Sciatic nerve (tissue), 2 donors: Measurements from ENCODE around the gene PPP1R8. TPM values are rescaled to one million over a fixed set of nuclear protein-coding genes. Genes with fewer than 3 reads are reported as not detected.
"Not testable (repeated sequence)": the region's sequence is repeated elsewhere in the genome, so short reads cannot be mapped to it uniquely, and the experiment has no call there.

Experiments
- ATAC-seq: fragments of 200-7000 bp; cut with Tn5 transposase; one replicate; pipeline ENCODE4 v1.9.1; 2020; ENCODE audit warnings: mild to moderate bottlenecking, moderate library complexity
- DNase-seq: peaks from one replicate; pipeline ENCODE4 v3.0.0-alpha.2; 2020; ENCODE audit warnings: low spot score
- intact Hi-C: fragments of 100-400 bp; cut with DNase I; formaldehyde crosslinking; loops from one replicate; pipeline ENCODE4 v1.14.2; 2022
- total RNA-seq: library from RNA; stranded (reverse); fragmentation: NEBNext Ultra II Directional; extraction: Animal tissue kit (Norgen Biotek cat#: 25700); gene quantifications from one replicate; pipeline ENCODE4 v1.2.1, GENCODE V29; 2021
- donor health status: DM: no; HTN: no; CAD: no.
- donor health status: DM: no; HTN: no; CAD: no.

The PPP1R8 gene
- 32.5 TPM for total RNA-seq

DNA sequence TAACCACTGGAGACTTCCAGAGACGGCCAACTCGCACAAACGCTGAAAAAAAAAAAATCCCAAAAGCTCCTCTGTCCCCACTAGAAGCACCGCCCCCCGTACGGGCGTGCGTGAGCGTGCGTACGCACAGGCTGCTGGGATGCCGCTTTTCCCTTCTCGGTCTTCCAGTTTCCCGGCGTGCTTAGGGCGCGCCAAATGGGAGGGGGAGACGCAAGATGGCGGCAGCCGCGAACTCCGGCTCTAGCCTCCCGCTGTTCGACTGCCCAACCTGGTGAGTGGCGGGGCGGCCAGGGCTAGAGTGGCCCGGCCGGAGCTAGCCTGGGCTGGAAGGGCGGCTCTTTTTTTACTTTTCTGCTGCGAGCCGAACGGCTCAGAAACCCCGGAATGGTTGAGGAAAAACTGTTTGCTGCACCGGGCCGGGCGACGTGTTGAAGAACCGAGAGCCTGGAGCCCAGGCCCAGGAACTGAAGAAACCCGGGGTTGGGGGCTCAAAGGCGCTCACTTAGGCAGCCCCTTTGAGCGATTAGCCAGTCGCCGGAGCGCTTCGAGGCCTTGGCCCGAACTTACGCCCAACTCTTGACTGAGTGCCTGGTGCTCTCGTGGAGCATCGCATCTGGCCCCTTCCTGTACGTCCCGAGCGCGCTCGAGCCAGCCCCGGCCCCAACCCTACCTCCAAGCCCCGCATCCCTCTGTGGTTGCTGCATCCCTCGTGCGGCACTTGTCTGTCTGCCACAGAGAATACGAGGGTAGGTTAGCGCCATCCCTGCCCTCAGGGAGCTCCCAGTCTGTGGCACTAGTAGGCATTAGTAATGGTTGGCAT is at the start of gene PPP1R8:
TSS of gene PPP1R8 (plus strand) at position 162 of the 820 bp plus-strand sequence. CDS start at position 216, 54 bp downstream.
- intact Hi-C loops, result no loop called here
- ATAC-seq, result peak; percentile 100
- peak; percentile 94 for DNase-seq

- ATAC-seq (no peak), DNase-seq (no peak)
- intact Hi-C loops, result no loop called here
Measured at GRCh38 chr1:27782950-27783349, 47.6 kb upstream of the PPP1R8 start.

DNA sequence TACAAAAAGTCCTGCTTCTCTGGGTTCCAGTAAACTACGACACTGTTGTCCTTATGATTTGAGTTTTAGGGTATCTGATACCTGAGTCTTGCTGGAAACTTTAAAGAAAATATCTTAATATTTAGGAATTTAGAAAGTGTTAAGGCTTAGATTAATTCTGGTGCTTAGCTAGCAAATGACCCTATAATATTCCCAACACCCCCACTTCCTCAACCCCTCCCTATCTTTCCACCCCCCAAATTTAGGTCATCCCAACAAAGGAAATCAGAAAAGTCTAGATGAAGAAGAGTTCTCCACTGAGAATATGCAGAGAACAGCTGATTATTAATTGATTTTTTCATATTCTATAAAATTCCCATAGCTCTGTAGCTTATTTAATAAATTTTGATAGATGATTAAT is 45.9 kb upstream of the PPP1R8 start:
- ATAC-seq, result no peak
- intact Hi-C loops, result no loop called here
- DNase-seq, result no peak

- intact Hi-C loops, result no loop called here
- DNase-seq, result no peak
- no peak for ATAC-seq
Measured at GRCh38 chr1:27785781-27786455, 44.7 kb upstream of the PPP1R8 start.

DNA sequence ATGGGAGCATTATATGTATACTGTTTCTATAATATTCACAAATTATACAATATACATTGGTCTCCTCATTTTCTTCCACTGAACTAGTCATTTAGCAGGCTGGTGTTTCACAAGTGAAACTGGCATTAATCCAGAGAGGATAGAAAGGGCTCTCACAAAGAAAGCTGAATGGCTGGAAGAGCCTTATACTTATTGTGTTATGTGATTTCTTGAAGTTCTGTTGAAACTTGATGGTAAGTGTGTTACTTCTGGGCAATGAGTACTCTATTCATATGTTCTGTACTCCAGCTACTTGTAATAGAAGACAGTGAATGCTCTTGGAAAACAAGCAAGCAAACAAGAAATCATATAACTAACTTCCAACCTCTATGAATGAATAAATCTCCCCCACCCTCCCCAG is 42.7 kb upstream of the PPP1R8 start:
- DNase-seq (no peak), ATAC-seq (no peak)
- intact Hi-C loops, result no loop called here

DNA sequence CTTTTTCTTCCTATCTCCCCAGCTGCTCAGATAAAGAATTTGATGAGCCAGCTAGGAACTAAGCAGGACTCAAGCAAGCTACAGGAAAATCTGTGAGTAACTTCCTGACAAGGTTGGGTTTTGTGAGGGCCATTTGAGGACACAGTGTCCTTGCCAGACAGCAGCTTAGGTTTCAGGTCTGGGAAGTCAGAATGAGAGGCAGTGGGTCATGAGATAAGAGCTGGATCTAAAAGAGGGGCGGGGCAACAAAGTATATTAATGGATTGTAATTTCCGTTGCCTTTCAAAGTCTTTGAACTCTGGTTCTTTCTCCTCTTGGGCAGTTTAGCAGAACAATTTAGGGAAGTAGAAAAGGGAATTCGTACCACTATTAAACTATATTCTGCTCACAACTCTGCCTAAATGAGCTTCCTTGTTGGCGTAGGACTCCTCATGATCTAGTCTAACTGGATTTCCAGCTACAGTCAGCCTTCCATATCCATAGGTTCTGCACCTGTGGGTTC is 41.0 kb upstream of the PPP1R8 start:
- intact Hi-C loops, result no loop called here
- ATAC-seq (peak; percentile 42), DNase-seq (no peak)

DNA sequence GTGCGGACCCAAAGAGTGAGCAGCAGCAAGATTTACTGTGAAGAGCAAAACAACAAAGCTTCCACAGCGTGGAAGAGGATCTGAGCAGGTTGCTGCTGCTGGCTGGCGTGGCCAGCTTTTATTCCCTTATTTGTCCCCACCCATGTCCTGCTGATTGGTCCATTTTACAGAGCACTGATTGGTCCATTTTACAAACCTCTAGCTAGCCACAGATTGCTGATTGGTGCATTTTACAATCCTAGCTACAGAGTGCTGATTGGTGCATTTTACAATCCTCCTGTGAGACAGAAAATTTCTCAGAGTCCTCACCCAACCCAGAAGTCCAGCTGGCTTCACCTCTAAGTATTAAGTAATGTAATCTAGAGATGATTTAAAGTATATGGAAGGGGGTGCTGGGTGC is 40.3 kb upstream of the PPP1R8 start:
- intact Hi-C loops, ATAC-seq, DNase-seq: not testable (repeated sequence)

- no peak for ATAC-seq
- intact Hi-C loops, result no loop called here
- no peak for DNase-seq
Measured at GRCh38 chr1:27795601-27796000, 35.0 kb upstream of the PPP1R8 start.

DNA sequence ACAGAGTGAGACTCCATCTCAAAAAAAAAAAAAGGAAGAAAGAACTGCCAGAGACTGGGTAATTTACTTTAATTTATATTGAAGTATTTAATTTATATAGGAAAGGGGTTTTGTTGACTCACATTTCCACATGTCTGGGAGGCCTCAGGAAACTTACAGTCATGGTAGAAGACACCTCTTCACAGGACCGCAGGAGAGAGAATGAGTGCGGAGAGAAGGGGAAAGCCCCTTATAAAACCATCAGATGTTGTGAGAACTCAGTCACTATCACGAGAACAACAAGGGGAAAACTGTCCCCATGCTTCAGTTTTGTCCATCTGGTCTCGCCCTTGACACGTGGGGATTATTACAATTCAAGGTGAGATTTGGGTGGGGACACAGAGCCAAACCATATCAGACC is 25.8 kb upstream of the PPP1R8 start:
- intact Hi-C loops, result no loop called here
- no peak for ATAC-seq
- no peak for DNase-seq

GRCh38 chr1:27806758-27807157 is 23.8 kb upstream of the PPP1R8 start:
- intact Hi-C loops, result no loop called here
- DNase-seq (no peak), ATAC-seq (no peak)

DNA sequence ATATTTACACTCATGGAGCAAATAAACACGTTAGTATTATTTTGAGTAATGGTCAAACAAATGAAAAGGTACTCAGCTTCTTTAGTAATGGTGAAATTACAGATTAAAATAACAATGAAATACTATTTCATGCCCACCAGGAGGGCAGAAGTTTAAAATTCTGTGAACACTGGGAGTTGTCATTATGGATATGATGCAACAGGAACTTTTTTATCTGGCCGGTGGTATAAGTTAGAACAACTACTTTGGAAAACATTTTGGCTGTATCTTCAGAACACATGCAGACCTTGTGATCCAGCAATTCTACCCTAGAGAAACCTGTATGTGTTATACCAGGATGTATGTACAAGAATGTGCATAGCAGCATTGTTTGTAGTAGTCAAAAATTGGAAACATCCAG is 23.2 kb upstream of the PPP1R8 start:
- intact Hi-C loops, result no loop called here
- ATAC-seq, result no peak
- DNase-seq, result no peak

GRCh38 chr1:27808131-27808530 is 22.5 kb upstream of the PPP1R8 start:
- ATAC-seq, DNase-seq, intact Hi-C loops: not testable (repeated sequence)

- intact Hi-C loops, result no loop called here
- ATAC-seq, result no peak
- DNase-seq, result no peak
Measured at GRCh38 chr1:27809883-27810282, 20.7 kb upstream of the PPP1R8 start.

GRCh38 chr1:27811741-27812500 is 18.7 kb upstream of the PPP1R8 start:
- intact Hi-C loops, result no loop called here

GRCh38 chr1:27816921-27817630 is 13.5 kb upstream of the PPP1R8 start:
- peak; percentile 80 for ATAC-seq

More at GRCh38 chr1:27811741-27812500, 18.7 kb upstream of the PPP1R8 start:
- DNase-seq (no peak), ATAC-seq (no peak)

DNA sequence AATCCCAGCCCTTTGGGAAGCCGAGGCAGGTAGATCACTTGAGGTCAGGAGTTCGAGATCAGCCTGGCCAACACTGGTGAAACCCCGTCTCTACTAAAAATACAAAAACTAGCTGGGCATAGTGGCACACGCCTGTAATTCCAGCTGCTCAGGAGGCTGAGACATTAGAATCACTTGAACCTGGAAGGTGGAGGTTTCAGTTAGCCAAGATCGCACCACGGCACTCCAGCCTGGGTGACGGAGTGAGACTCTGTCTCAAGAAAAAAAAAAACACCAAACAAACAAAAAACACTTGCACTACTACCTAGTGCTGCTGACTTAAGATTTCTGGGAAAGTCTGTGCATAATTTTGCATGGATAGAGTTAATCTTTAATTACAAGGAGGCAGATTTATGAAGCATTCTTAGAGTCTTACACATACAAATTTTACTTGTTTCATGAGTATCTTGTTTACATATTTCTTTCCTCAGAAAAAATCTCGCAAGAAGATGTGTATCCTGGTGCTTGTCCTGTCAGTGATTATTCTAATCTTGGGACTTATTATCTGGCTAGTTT is 8.7 kb upstream of the PPP1R8 start:
- no peak for ATAC-seq
- intact Hi-C loops, result no loop called here
- no peak for DNase-seq

More at GRCh38 chr1:27816921-27817630, 13.5 kb upstream of the PPP1R8 start:
- no peak for DNase-seq
- intact Hi-C loops, result no loop called here

DNA sequence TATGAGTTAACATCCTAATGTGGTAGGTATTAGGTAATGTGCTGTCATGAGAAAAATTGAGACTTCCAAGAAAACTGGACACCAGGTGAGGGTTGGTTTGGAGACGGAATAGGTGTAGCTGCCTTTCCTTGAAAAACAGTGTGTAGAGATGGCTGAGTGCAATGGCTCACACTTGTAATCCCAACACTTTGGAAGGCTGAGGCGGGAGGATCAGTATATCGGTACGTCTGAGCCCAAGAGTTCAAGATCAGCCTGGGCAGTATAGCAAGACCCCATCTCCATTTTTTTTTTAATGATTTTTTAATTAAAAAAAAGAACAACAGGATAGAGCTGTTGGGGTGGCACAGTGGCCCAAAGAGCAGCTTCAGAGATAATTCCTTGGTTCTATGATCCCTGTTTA is 6.8 kb upstream of the PPP1R8 start:
- DNase-seq (no peak), ATAC-seq (no peak)
- intact Hi-C loops, result no loop called here

DNA sequence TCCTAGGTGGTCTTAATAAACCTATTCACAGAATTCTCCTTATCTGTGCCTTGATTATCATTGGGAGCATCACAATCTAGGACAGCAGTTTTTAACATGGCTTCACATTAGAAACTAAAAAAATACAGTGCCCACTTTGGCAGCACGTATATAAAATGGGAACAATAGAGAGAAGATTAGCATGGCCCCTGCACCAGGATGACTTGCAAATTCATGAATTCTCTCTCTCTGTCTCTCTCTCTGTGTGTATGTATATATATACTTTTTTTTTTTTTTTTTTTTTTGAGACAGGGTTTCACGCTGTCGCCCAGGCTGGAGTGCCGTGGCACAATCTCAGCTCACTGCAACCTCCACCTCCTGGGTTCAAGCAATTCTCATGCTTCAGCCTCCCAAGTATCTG is 6.2 kb upstream of the PPP1R8 start:
- intact Hi-C loops, result no loop called here
- DNase-seq (no peak), ATAC-seq (no peak)
